HEK293T (cell line): ENCODE results near the gene KLF9.

Experiments used
- CTCF ChIA-PET: fragments of 350-600 bp; formaldehyde crosslinking; extraction: SDS; loops from one replicate; lab custom pipeline; 2021; ENCODE audit warnings: antibody characterized with exemption, inconsistent platforms; lab: Yijun Ruan, JAX
- POLR2A ChIA-PET: fragments of 350-600 bp; formaldehyde crosslinking; extraction: SDS; loops from one replicate; lab custom pipeline; 2020; ENCODE audit warnings: antibody characterized with exemption, inconsistent platforms; lab: Yijun Ruan, JAX
- DNase-seq: peaks from one replicate; pipeline ENCODE4 v3.0.0; 2012; ENCODE audit warnings: mixed read lengths; ENCODE audit errors: extremely low spot score
- ARNT ChIP-seq: fragments of 450-650 bp; IDR thresholded peaks from 2 replicates; pipeline ENCODE4 v1.6.1; 2017; ENCODE audit warnings: mild to moderate bottlenecking
- BHLHE40 ChIP-seq: fragments of 450-650 bp; IDR thresholded peaks from 2 replicates; pipeline ENCODE4 v1.6.1; 2016; ENCODE audit warnings: mild to moderate bottlenecking, moderate library complexity, borderline replicate concordance
- CTBP1 ChIP-seq: fragments of 450-650 bp; IDR thresholded peaks from 2 replicates; pipeline ENCODE4 v1.6.1; 2016; ENCODE audit warnings: borderline replicate concordance
- ELF4 ChIP-seq: fragments of 450-650 bp; IDR thresholded peaks from 2 replicates; pipeline ENCODE4 v1.6.1; 2017; ENCODE audit warnings: antibody characterized with exemption
- FOXA1 ChIP-seq: fragments of 450-650 bp; IDR thresholded peaks from 2 replicates; pipeline ENCODE4 v1.6.1; 2016; ENCODE audit warnings: mild to moderate bottlenecking
- FOXK2 ChIP-seq: fragments of 450-650 bp; IDR thresholded peaks from 2 replicates; pipeline ENCODE4 v1.6.1; 2016; ENCODE audit warnings: mild to moderate bottlenecking
- FOXM1 ChIP-seq: fragments of 450-650 bp; IDR thresholded peaks from 2 replicates; pipeline ENCODE4 v1.6.1; 2017; ENCODE audit warnings: mild to moderate bottlenecking, borderline replicate concordance
- HDGF ChIP-seq: fragments of 450-650 bp; IDR thresholded peaks from 2 replicates; pipeline ENCODE4 v1.6.1; 2017; ENCODE audit warnings: antibody characterized with exemption, borderline replicate concordance
- L3MBTL2 ChIP-seq: fragments of 450-650 bp; conservative IDR thresholded peaks from 2 replicates; pipeline ENCODE4 v1.6.1; 2016; ENCODE audit warnings: mild to moderate bottlenecking
- LEF1 ChIP-seq: fragments of 450-650 bp; IDR thresholded peaks from 2 replicates; pipeline ENCODE4 v1.6.1; 2017; ENCODE audit warnings: mild to moderate bottlenecking, borderline replicate concordance
- NFRKB ChIP-seq: fragments of 450-650 bp; IDR thresholded peaks from 2 replicates; pipeline ENCODE4 v1.6.1; 2016; ENCODE audit warnings: mild to moderate bottlenecking, moderate library complexity
- SP1 ChIP-seq: fragments of 450-650 bp; IDR thresholded peaks from 2 replicates; pipeline ENCODE4 v1.6.1; 2017
- SUZ12 ChIP-seq: fragments of 450-650 bp; IDR thresholded peaks from 2 replicates; pipeline ENCODE4 v1.6.1; 2016; ENCODE audit warnings: mild to moderate bottlenecking
- TARDBP ChIP-seq: fragments of 450-650 bp; IDR thresholded peaks from 2 replicates; pipeline ENCODE4 v1.6.1; 2016
- ZNF384 ChIP-seq: fragments of 450-650 bp; IDR thresholded peaks from 2 replicates; pipeline ENCODE4 v1.6.1; 2016
- TF ChIP-seq, protein P1 (sequence below): fragments of 450-650 bp; IDR thresholded peaks from 2 replicates; pipeline ENCODE4 v1.6.1; 2016

KLF9 gene

DNA sequence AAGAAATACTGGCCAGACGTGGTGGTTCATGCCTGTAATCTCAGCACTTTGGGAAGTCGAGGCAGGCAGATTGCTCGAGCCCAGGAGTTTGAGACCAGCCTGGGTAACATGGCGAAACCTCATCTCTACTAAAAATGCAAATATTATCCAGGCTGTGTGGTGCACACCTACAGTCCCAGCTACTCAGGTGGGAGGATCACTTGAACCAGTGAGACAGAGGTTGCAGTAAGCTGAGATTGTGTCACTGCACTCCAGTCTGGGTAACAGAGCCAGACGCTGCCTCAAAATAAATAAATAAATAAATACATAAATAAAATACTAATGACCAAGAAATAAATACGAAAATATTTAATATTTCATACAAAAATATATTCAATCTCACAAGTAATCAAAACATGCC lies 18.8 kb downstream of the KLF9 start:
- TF ChIP-seq ZNF384 = no peak
- TF ChIP-seq ARNT = no peak
- TF ChIP-seq, protein P1, sequence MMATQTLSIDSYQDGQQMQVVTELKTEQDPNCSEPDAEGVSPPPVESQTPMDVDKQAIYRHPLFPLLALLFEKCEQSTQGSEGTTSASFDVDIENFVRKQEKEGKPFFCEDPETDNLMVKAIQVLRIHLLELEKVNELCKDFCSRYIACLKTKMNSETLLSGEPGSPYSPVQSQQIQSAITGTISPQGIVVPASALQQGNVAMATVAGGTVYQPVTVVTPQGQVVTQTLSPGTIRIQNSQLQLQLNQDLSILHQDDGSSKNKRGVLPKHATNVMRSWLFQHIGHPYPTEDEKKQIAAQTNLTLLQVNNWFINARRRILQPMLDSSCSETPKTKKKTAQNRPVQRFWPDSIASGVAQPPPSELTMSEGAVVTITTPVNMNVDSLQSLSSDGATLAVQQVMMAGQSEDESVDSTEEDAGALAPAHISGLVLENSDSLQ = no peak
- TF ChIP-seq FOXK2 = no peak
- TF ChIP-seq FOXM1 = no peak
- no peak for TF ChIP-seq CTBP1
- TF ChIP-seq TARDBP = no peak
- no peak for TF ChIP-seq FOXA1
- no peak for TF ChIP-seq SP1
- CTCF ChIA-PET = no interaction called here
- DNase-seq = no peak
- POLR2A ChIA-PET = interaction anchor here (0.6 kb wide), 1 partner anchor 775 kb away, joined by 3 read pairs; no protein-coding TSS in a partner anchor

GRCh38 chr9:70392850-70393249 lies 21.6 kb downstream of the KLF9 start:
- POLR2A ChIA-PET = no interaction called here
- no peak for DNase-seq
- CTCF ChIA-PET = interaction anchor here (0.7 to 1.6 kb wide), 3 partner anchors 11 to 125 kb away, joined by 3 read pairs; no protein-coding TSS in a partner anchor
- no peak for TF ChIP-seq L3MBTL2
- no peak for TF ChIP-seq ELF4
- no peak for TF ChIP-seq BHLHE40
- TF ChIP-seq FOXK2 = no peak
- no peak for TF ChIP-seq SP1
- no peak for TF ChIP-seq CTBP1
- no peak for TF ChIP-seq HDGF
- TF ChIP-seq, protein P1 = no peak
- no peak for TF ChIP-seq LEF1
- TF ChIP-seq TARDBP = no peak
- TF ChIP-seq ARNT = no peak
- TF ChIP-seq FOXM1 = no peak
- no peak for TF ChIP-seq FOXA1
- TF ChIP-seq NFRKB = no peak
- no peak for TF ChIP-seq SUZ12

DNA sequence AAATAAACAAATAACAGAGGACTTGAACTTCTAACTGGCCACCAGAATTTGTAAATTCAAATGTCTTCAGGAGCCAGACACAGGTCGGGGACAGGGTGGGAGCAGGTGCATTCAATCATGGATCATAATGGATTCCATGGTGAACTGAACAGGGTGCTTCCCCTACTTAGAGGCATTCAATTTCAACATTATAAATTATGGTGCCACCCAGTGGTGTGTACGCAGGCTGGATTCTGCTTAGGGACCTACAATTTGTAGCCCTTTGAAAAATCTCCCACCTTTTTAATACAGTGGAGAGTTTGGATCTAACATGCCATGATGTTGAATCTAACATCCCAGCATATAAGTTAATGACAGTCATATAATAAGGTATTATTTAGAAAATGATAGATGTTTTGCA lies 22.3 kb downstream of the KLF9 start:
- ChIA-PET POLR2A (interaction anchor here (2.8 kb wide), 1 partner anchor 27 kb away, joined by 12 read pairs; no protein-coding TSS in a partner anchor), CTCF (interaction anchor here (0.8 to 0.9 kb wide), 2 partner anchors 11 to 210 kb away, joined by 3 to 6 read pairs; no protein-coding TSS in a partner anchor)
- no peak for TF ChIP-seq FOXA1
- TF ChIP-seq TARDBP = no peak
- no peak for TF ChIP-seq ELF4
- TF ChIP-seq L3MBTL2 = no peak
- TF ChIP-seq FOXM1 = no peak
- TF ChIP-seq BHLHE40 = no peak
- no peak for TF ChIP-seq FOXK2
- DNase-seq = no peak

GRCh38 chr9:70390933-70391341 lies 23.5 kb downstream of the KLF9 start:
- TF ChIP-seq ELF4 = no peak
- TF ChIP-seq FOXA1 = no peak
- ChIA-PET CTCF (interaction anchor here (1.4 kb wide), 1 partner anchor 51 kb away, joined by 6 read pairs; no protein-coding TSS in a partner anchor), POLR2A (interaction anchor here (1.0 to 2.8 kb wide), 2 partner anchors 20 to 28 kb away, joined by 3 to 12 read pairs; no protein-coding TSS in a partner anchor)
- no peak for DNase-seq

DNA sequence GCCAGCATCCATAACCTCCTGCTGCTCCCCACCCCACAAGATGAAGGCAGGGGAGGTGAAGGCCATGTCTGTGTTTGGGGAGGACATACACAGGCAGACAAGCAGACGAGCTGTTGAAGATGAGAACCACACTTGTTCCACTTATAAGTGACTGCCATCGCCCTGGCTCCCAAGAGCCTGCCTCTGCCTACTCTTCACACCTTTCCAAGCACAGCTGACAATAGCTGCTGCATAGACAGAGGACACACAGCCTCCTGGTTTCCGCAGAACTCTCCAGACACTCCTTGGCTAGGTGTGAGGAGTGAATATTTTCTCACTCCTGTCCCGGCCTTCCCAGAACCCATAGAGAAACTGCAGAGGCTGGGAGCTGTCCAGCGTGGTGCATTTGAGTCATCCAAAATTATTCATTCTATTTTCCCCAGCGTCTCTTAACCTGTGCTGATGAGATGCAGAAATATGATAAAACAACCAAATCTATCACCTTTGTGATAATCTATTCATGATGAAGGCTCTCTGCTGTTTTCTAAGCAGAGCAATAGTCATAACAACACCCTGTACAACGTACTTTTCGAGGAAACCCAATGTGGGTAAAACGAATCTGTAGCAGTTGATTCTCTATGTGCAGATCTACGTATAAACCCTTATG lies 24.7 kb downstream of the KLF9 start:
- no peak for DNase-seq
- ChIA-PET POLR2A (interaction anchor here (2.8 kb wide), 1 partner anchor 30 kb away, joined by 12 read pairs; no protein-coding TSS in a partner anchor), CTCF (interaction anchor here (0.7 to 1.4 kb wide), 2 partner anchors 50 to 133 kb away, joined by 6 to 7 read pairs; no protein-coding TSS in a partner anchor)
- no peak for TF ChIP-seq FOXM1
- no peak for TF ChIP-seq SP1
- no peak for TF ChIP-seq CTBP1
- no peak for TF ChIP-seq NFRKB
- no peak for TF ChIP-seq FOXA1
- no peak for TF ChIP-seq BHLHE40
- TF ChIP-seq TARDBP = no peak
- TF ChIP-seq ZNF384 = no peak
- TF ChIP-seq FOXK2 = no peak
- TF ChIP-seq, protein P1 = no peak
- TF ChIP-seq L3MBTL2 = no peak
- TF ChIP-seq HDGF = no peak

DNA sequence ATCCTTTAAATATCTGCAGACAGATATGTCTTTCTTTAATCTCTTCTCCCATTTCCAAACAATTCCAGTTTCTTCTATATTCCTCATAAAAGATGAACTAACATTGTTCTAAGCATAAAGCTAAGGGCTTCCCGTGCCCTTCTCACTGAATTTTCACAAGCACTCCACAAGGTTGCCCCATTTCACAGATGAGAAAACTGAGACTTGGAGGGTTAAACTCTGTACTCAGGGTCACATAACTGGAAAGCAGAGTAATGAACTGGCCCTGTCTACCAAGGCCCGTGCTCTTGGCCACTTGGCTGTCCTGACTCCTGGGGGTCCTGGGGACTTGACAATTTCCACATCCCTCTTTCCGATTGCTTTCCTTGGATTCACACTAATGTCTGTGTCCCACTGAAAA lies 25.3 kb downstream of the KLF9 start:
- CTCF ChIA-PET = interaction anchor here (0.7 kb wide), 1 partner anchor 134 kb away, joined by 7 read pairs; no protein-coding TSS in a partner anchor
- TF ChIP-seq SP1 = no peak
- TF ChIP-seq FOXA1 = no peak
- TF ChIP-seq ELF4 = no peak
- no peak for TF ChIP-seq HDGF
- TF ChIP-seq ZNF384 = no peak
- TF ChIP-seq, protein P1 = no peak
- no peak for TF ChIP-seq SUZ12
- TF ChIP-seq LEF1 = no peak
- TF ChIP-seq BHLHE40 = no peak
- no peak for TF ChIP-seq FOXM1
- no peak for TF ChIP-seq NFRKB
- POLR2A ChIA-PET = no interaction called here
- DNase-seq = no peak
